ENCODE measurements around the gene FOXC2.

- TF ChIP-seq, protein P1, sequence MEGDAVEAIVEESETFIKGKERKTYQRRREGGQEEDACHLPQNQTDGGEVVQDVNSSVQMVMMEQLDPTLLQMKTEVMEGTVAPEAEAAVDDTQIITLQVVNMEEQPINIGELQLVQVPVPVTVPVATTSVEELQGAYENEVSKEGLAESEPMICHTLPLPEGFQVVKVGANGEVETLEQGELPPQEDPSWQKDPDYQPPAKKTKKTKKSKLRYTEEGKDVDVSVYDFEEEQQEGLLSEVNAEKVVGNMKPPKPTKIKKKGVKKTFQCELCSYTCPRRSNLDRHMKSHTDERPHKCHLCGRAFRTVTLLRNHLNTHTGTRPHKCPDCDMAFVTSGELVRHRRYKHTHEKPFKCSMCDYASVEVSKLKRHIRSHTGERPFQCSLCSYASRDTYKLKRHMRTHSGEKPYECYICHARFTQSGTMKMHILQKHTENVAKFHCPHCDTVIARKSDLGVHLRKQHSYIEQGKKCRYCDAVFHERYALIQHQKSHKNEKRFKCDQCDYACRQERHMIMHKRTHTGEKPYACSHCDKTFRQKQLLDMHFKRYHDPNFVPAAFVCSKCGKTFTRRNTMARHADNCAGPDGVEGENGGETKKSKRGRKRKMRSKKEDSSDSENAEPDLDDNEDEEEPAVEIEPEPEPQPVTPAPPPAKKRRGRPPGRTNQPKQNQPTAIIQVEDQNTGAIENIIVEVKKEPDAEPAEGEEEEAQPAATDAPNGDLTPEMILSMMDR (IDR thresholded peaks at IDR 0.05; ENCODE audit: low read length), result no peak
- no peak for TF ChIP-seq EZH2 (optimal IDR thresholded peaks at IDR 0.05; ENCODE audit: low read depth, low read length)
- no peak for TF ChIP-seq EZH2phosphoT487 (IDR thresholded peaks at IDR 0.05; ENCODE audit: low read length)
Observed at GRCh38 chr16:86542756-86543750, 23.6 kb upstream of the FOXC2 start.
